GM19023 (cell line): Measurements from ENCODE around the gene SPHKAP.
"Not testable (repeated sequence)": the region's sequence is repeated elsewhere in the genome, so short reads cannot be mapped to it uniquely, and the experiment has no call there.

Experiments
- ATAC-seq: cut with Tn5 transposase; IDR thresholded peaks from one replicate; pipeline ENCODE4 v1.9.1; 2021; ENCODE audit warnings: mild to moderate bottlenecking, moderate library complexity; ENCODE audit not compliant: unreplicated experiment

The SPHKAP gene

GRCh38 chr2:228040995-228041394 is 140.5 kb downstream of the SPHKAP start:
- ATAC-seq = no peak

DNA sequence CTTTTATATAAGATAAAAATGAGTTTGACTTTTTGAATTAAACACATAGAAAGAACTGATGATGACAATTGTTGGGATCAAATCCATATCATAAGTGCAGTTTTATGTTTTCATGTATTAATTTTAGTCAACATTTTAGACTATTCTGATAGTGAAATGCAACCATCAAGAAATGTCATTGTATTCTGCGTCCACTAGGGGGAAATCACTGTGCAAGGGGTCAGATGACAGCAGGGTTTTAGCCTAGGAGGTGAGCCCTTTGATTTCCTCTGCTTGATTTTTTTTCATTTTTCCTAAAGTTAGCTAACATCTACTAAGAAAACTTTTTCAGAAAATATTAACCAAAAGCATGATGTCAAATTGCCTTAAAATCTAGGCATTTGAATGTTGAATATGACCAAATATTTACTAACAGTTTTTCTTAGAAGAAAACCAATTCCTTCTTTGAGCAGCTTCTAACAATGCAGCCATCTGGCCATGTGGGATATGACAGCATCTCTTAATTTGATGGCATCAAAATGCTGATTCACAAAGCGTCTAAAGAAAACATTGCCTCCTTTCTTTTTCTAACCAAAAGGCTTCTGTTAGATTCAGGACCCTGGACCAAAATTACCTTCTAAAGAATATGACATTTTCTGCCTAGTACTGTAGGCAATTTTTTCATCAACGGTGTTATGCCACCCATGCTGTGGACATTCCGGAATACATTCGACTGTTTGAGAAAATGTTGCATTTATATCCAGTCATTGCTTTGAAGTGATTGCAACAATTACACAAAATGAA is 141.5 kb downstream of the SPHKAP start:
- peak; percentile 80 for ATAC-seq

GRCh38 chr2:228038967-228039366 is 142.5 kb downstream of the SPHKAP start:
- no peak for ATAC-seq

DNA sequence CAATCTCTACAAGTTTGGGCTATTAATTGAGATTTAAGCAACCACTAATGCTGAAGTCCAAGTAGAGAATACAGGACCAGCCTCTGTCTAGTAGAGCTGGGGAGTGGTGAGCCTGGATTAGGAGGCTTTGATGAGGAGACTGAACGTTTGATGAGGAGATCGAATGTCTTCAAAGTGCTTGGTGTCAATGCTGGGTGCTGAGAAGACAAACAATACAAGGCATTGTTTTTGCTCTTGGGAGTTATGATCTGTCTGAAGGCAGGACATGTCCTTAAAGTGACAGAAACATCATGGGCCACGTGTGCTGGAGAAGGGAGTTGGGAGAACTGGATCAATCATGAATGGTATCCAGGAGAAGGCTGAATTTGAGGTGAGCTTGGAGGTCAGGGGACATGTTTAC is 143.6 kb downstream of the SPHKAP start:
- no peak for ATAC-seq

- ATAC-seq = no peak
Observed at GRCh38 chr2:228023619-228024018, 157.9 kb downstream of the SPHKAP start.

- no peak for ATAC-seq
Observed at GRCh38 chr2:228018311-228018710, 163.2 kb downstream of the SPHKAP start.

GRCh38 chr2:228017784-228018183 is 163.7 kb downstream of the SPHKAP start:
- ATAC-seq = no peak

DNA sequence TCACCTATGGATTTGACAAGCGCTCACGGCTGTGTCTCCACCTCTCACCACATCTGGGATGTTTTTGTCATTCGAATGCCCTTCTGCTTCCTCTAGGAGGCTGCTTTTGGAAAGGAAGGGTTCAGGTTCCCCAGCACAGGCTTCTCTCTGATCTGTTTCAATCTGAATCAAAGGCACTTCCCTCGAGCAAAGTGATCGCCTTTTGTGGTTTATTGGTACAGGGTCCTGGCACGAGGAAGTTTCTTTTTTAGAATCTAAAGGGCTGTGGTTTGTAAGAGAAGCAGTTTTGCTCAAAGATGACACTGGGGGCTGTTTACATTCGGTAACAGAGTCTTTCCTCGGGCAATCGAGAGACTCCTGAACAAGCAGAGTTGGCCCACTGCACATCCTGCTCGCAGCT is 165.1 kb downstream of the SPHKAP start:
- ATAC-seq = no peak

DNA sequence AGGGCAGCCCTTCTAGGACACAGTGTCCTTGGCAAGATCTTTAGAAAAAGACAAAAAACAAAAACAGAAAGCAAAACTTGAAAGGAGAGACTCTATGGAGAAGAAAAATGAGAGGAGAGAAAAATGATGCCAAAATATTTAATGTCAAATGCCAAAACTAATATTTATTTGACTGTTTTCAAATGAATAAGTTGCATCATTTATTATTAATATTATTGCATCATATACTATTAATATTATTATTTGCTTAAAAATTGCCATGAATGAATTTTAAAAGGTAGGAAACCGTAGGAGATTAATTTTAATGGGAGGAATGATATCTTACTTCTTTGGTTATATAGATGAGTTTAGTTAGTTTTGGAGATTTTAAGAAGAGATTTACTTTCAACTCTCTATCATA is 165.7 kb downstream of the SPHKAP start:
- ATAC-seq = no peak

GRCh38 chr2:227996366-227996765 is 185.1 kb downstream of the SPHKAP start:
- no peak for ATAC-seq

DNA sequence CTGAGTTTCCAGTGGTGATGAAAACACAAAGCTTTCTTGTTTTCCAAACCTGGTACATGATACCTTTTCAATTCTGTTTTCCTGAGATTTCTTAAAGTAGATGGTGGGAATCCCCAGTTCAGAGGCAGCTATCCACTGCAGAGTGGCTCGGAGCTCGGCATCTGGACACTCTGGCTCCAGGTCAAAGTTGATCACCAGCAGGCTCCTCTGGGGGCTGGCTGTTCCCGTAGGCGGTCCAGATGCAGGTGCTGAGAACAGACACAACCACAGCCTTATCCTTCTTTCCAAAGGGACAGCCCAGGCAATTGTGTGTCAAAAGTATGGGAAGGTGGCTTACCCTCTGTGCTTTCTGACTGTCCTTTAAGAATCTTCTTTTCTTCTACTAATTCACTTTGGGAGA is 190.6 kb downstream of the SPHKAP start:
- no peak for ATAC-seq

DNA sequence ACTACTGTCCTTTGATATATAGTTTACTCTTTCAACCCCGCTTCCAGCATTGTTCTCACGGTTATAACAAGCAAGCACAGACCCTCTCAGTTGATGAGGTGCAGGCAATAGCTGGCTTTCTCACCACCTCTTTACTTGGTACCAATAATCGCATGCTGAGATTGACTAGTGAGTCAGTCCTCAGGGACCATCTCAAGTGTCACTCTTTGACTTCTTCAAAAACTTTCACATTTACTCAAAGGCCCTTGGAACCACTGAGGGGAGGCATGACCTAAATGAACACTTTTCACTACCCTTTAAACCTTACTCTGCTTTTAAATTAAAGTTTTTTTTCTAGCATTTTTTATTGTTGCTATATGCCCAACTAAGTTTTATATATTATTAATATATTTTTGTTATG is 208.2 kb downstream of the SPHKAP start:
- ATAC-seq = no peak

GRCh38 chr2:227971619-227972230 is 209.8 kb downstream of the SPHKAP start:
- ATAC-seq = no peak

- no peak for ATAC-seq
Observed at GRCh38 chr2:227960317-227960716, 221.2 kb downstream of the SPHKAP start.

- no peak for ATAC-seq
Observed at GRCh38 chr2:227942965-227943364, 238.5 kb downstream of the SPHKAP start.

- ATAC-seq = no peak
Observed at GRCh38 chr2:227942021-227942420, 239.5 kb downstream of the SPHKAP start.

DNA sequence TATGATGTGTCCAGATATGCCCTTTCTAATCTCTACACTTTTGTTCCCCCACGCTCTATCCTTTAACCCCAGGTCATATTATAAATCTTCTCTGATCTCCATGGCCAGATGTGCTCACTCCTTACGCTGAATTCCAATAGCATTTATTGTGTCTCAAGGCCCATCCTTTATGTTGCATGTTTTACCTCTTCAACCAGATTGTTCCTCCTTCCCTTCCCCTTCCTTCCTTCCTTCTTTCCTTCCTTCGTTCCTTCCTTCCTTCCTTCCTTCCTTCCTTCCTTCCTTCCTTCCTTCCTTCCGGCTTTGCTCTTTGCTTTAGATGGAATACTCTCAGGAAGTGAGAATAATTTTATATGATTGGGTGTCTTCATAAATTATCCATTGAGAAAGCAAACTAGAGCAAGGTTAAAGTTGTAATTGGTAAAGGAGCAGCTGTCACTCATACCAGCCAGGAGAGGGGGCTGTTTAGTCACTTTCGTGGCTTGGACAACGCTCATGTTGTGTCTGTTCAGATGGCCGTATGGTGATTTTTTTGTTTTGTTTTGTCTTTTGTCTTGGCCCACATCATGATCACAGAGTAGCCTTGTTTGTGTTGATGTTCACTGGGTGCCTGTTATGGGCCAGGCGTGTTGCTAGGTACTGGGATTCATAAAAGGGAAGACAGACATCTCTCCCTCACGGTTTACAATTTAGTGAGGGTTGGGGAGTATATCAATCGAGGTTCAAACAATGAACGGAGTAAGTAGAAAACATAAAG is 242.0 kb downstream of the SPHKAP start:
- ATAC-seq = no peak

GRCh38 chr2:227936249-227936648 is 245.2 kb downstream of the SPHKAP start:
- ATAC-seq = not testable (repeated sequence)

GRCh38 chr2:227933884-227934283 is 247.6 kb downstream of the SPHKAP start:
- ATAC-seq = no peak

DNA sequence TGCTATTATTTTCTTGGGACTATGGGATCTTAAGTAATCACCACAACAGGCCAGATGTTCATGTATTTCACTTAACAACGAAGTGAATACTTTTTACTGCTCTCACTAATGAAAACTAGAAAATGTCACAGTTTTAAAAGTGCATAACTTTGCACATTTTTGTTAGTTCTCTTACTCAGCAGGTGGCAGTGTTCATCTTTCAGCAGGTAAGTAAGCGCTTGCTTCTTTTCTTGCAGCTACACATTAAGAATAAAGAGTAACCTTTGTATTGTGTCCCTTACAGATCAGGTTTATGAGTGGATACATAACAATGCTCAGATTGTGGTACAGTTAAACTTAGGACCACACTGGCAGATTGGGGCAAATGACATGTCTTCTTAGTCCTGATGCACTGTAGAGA is 249.1 kb downstream of the SPHKAP start:
- no peak for ATAC-seq

DNA sequence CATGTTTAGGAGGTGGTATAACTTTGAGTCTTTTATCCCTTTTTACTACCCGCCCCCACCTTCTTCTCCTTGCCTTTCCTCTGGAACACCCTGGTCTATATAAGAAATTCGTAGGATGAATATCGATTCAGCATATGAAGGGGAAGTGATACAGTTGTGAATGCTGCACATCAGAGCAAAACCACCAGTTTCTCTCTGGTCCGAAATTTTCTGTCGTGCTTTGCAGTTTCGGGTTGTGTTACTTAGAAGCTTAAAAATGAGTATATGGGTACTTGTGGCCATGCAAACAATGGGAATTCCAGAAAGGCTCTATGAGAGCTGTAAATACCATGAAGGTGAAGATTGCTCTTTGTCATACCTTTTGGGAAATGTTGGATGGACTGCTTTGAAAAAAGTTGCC is 249.5 kb downstream of the SPHKAP start:
- ATAC-seq = no peak
